ENCODE data around the gene EYS. TPM values are rescaled to one million over a fixed set of nuclear protein-coding genes. Genes with fewer than 3 reads are reported as not detected.

Gene EYS
- total RNA-seq, 1 experiment from 2014 or later = not detected

- no peak overlapping the region for H3K4me3 Mint-ChIP-seq (ENCODE audit: unreplicated experiment)
- CTCF ChIA-PET = no interaction called here
- intact Hi-C loops (cut with micrococcal nuclease; ENCODE audit: unreplicated experiment) = no loop called here
- POLR2A ChIA-PET = no interaction called here
- TF ChIP-seq CTCF (IDR thresholded peaks at IDR 0.05; ENCODE audit: insufficient read depth in 1 of 2, low read depth in 1 of 2, low read length in 1 of 2, severe bottlenecking in 1 of 2, unreplicated experiment in 1 of 2) = no peak
- no peaks in the 10 kb centered on the region for H3K27me3 Mint-ChIP-seq (ENCODE audit: insufficient read depth, unreplicated experiment)
- Histone ChIP-seq H3K36me3 (ENCODE audit: control insufficient read depth, insufficient read depth, low read length) (no peaks in the 10 kb centered on the region), H3K27me3 (replicated peaks; ENCODE audit: control insufficient read depth, insufficient read depth, low read length) (no peaks in the 10 kb centered on the region), H3K4me1 (no peaks in the 10 kb centered on the region), H3K9me3 (no peaks in the 10 kb centered on the region), H3K4me3 (ENCODE audit: low read depth, low read length) (no peak overlapping the region)
- no peaks in the 10 kb centered on the region for H3K36me3 Mint-ChIP-seq (ENCODE audit: insufficient read depth, unreplicated experiment)
- H3K27ac Mint-ChIP-seq (ENCODE audit: unreplicated experiment) = no peak overlapping the region
- no peak for DNase-seq
- no TSS peak for BruUV-seq (replicated peaks)
- no peaks in the 10 kb centered on the region for H3K4me1 Mint-ChIP-seq (ENCODE audit: low read depth, unreplicated experiment)
- H3K9me3 Mint-ChIP-seq (ENCODE audit: unreplicated experiment) = no peaks in the 10 kb centered on the region
Measured at GRCh38 chr6:63945987-63946386, 1761.0 kb downstream of the EYS start.

GRCh38 chr6:63943826-63944225, 1763.2 kb downstream of the EYS start:
- Mint-ChIP-seq H3K27ac (ENCODE audit: unreplicated experiment) (no peak overlapping the region), H3K27me3 (ENCODE audit: insufficient read depth, unreplicated experiment) (no peaks in the 10 kb centered on the region)

GRCh38 chr6:63941747-63942470, 1765.1 kb downstream of the EYS start:
- H3K4me3 Mint-ChIP-seq (ENCODE audit: unreplicated experiment) = no peak overlapping the region
- Histone ChIP-seq H3K36me3 (ENCODE audit: control insufficient read depth, insufficient read depth, low read length) (no peaks in the 10 kb centered on the region), H3K4me1 (no peaks in the 10 kb centered on the region), H3K27me3 (replicated peaks; ENCODE audit: control insufficient read depth, insufficient read depth, low read length) (no peaks in the 10 kb centered on the region), H3K9me3 (no peaks in the 10 kb centered on the region), H3K4me3 (ENCODE audit: low read depth, low read length) (no peak overlapping the region)
- ChIA-PET POLR2A (no interaction called here), CTCF (no interaction called here)
- no peak overlapping the region for H3K27ac Mint-ChIP-seq (ENCODE audit: unreplicated experiment)
- no peaks in the 10 kb centered on the region for H3K4me1 Mint-ChIP-seq (ENCODE audit: low read depth, unreplicated experiment)
- no peaks in the 10 kb centered on the region for H3K27me3 Mint-ChIP-seq (ENCODE audit: insufficient read depth, unreplicated experiment)
- no TSS peak for BruUV-seq (replicated peaks)
- no peaks in the 10 kb centered on the region for H3K36me3 Mint-ChIP-seq (ENCODE audit: insufficient read depth, unreplicated experiment)
- H3K9me3 Mint-ChIP-seq (ENCODE audit: unreplicated experiment) = no peaks in the 10 kb centered on the region
- intact Hi-C loops (cut with micrococcal nuclease; ENCODE audit: unreplicated experiment) = no loop called here
- no peak for TF ChIP-seq CTCF (IDR thresholded peaks at IDR 0.05; ENCODE audit: insufficient read depth in 1 of 2, low read depth in 1 of 2, low read length in 1 of 2, severe bottlenecking in 1 of 2, unreplicated experiment in 1 of 2)
- DNase-seq = no peak

More at GRCh38 chr6:63943826-63944225, 1763.2 kb downstream of the EYS start:
- intact Hi-C loops (cut with micrococcal nuclease; ENCODE audit: unreplicated experiment) = no loop called here
- Mint-ChIP-seq H3K36me3 (ENCODE audit: insufficient read depth, unreplicated experiment) (no peaks in the 10 kb centered on the region), H3K4me3 (ENCODE audit: unreplicated experiment) (no peak overlapping the region), H3K4me1 (ENCODE audit: low read depth, unreplicated experiment) (no peaks in the 10 kb centered on the region), H3K9me3 (ENCODE audit: unreplicated experiment) (no peaks in the 10 kb centered on the region)
- DNase-seq = no peak
- Histone ChIP-seq H3K36me3 (ENCODE audit: control insufficient read depth, insufficient read depth, low read length) (no peaks in the 10 kb centered on the region), H3K4me1 (no peaks in the 10 kb centered on the region), H3K4me3 (ENCODE audit: low read depth, low read length) (no peak overlapping the region), H3K9me3 (no peaks in the 10 kb centered on the region), H3K27me3 (replicated peaks; ENCODE audit: control insufficient read depth, insufficient read depth, low read length) (no peaks in the 10 kb centered on the region)
- TF ChIP-seq CTCF (IDR thresholded peaks at IDR 0.05; ENCODE audit: insufficient read depth in 1 of 2, low read depth in 1 of 2, low read length in 1 of 2, severe bottlenecking in 1 of 2, unreplicated experiment in 1 of 2) = no peak
- no TSS peak for BruUV-seq (replicated peaks)
- CTCF ChIA-PET = no interaction called here
- POLR2A ChIA-PET = no interaction called here

All from Caco-2 (cell line).